ENCODE data around the gene MAPK12. TPM values are rescaled to one million over a fixed set of nuclear protein-coding genes. Genes with fewer than 3 reads are reported as not detected.

The MAPK12 gene
- total and polyA plus RNA-seq, 9 of the 15 experiments (the other 6 are each of a cell fraction or from before 2014, with no cell fraction given) = 0.79 to 71.5 (median 32.8) TPM

- no peak for TF ChIP-seq TRIM25 (IDR thresholded peaks at IDR 0.05; ENCODE audit: borderline replicate concordance)
- no peak for TF ChIP-seq FOXJ2 (tag; IDR thresholded peaks at IDR 0.05)
- TF ChIP-seq, protein P1, sequence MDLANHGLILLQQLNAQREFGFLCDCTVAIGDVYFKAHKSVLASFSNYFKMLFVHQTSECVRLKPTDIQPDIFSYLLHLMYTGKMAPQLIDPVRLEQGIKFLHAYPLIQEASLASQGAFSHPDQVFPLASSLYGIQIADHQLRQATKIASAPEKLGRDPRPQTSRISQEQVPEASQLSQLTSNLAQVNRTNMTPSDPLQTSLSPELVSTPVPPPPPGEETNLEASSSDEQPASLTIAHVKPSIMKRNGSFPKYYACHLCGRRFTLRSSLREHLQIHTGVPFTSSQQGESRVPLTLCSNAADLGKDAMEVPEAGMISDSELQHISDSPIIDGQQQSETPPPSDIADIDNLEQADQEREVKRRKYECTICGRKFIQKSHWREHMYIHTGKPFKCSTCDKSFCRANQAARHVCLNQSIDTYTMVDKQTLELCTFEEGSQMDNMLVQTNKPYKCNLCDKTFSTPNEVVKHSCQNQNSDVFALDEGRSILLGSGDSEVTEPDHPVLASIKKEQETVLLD (IDR thresholded peaks at IDR 0.05) = no peak
- TF ChIP-seq CHD4 (IDR thresholded peaks at IDR 0.05; ENCODE audit: insufficient read depth, insufficient replicate concordance, low read depth, low read length, poor library complexity, severe bottlenecking) = no peak
- TF ChIP-seq RBM15 (IDR thresholded peaks at IDR 0.05; ENCODE audit: insufficient read depth, low read length) = no peak
- no peak for TF ChIP-seq FOXA3 (CRISPR knock-in tag; conservative IDR thresholded peaks at IDR 0.05 in 1 of 2, IDR thresholded peaks at IDR 0.05 in 1 of 2)
- TF ChIP-seq MAFF (IDR thresholded peaks at IDR 0.05; ENCODE audit: low read length) = no peak
- TF ChIP-seq REST (IDR thresholded peaks at IDR 0.05; ENCODE audit: borderline replicate concordance) = no peak
- TF ChIP-seq REST (CRISPR knock-in tag; IDR thresholded peaks at IDR 0.05; ENCODE audit: low read depth) = no peak
- TF ChIP-seq MIER1 (IDR thresholded peaks at IDR 0.05; ENCODE audit: low read depth) = no peak
- TF ChIP-seq NBN (IDR thresholded peaks at IDR 0.05; ENCODE audit: low read depth) = no peak
- no peak for TF ChIP-seq STAT5B (CRISPR knock-in tag; IDR thresholded peaks at IDR 0.05)
Observed at GRCh38 chr22:50277761-50278160, 16.3 kb upstream of the MAPK12 start (continued).
